NOMO-1 treated with dmso at 0.1 percent for 144 hours (cell line): Measurements from ENCODE around the gene HHLA2.

Experiments
- DNase-seq: peaks from one replicate; lab custom pipeline; 2025; ENCODE audit not compliant: unreplicated experiment; lab: John Stamatoyannopoulos, UW

Gene HHLA2

DNA sequence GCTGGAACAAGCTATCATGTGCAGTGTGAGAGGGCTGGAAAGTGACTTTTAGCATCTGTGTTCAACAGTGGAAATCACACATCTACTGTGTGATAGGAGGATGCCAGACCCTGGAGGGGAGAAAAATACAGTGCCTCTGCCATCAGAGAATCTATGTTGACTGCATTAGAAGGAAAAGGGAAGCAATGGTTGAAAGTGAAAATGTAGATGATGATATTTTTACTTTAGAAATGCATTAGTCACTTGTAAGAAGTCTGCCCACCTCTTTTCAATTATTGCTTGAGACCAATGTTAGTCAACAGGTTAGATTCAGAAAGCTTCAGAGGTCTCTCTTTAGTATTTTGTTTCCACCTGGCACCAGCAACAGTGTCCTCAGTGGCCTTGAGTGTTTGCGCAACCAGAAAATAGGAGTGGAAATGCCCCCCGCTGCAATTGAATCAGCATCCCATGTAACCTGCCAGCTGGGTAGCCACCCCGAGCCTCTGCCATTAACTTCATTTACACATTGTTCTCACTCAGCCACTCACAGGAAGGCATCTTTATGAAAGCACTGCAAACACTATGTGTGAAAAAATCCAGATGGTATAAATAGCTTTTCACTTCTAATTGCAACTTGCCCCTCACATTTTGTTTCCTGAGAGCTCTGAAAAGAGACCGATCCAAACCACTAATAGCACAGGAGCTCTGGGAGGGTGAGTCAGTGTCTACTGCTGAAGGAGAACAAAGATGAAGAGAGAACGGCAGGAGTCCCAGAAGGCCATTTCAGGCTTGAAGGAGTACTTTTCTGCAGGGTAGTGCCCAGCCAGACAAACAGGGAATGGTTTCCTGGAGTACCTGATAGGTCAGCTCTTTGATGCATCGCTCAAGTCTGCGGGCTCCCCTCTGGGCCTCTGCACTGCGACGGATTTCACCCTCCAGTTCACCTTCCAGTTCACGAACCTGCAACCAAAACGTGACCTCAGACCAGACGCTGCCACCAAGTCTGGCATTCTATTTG, 92.1 kb downstream of the HHLA2 start:
- DNase-seq = no peak

DNA sequence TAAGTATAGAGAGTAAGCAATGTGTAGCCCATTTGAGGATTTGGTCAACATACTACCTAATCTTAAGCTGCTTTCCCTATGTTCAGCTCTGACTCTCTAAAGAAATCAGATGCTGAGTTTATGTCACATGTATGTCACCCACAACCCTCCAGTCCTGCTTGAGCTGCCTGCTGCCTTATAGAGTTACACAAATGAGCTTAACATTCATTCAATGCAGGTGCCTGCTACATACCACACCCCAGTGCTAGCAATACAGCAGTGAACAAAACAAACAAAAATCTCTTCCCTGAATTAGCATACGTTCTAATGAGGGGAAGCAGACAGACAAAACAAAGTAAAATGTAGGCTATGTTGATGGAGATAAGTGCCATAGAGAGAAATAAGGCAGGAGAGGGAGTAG, 93.0 kb downstream of the HHLA2 start:
- DNase-seq = no peak

DNA sequence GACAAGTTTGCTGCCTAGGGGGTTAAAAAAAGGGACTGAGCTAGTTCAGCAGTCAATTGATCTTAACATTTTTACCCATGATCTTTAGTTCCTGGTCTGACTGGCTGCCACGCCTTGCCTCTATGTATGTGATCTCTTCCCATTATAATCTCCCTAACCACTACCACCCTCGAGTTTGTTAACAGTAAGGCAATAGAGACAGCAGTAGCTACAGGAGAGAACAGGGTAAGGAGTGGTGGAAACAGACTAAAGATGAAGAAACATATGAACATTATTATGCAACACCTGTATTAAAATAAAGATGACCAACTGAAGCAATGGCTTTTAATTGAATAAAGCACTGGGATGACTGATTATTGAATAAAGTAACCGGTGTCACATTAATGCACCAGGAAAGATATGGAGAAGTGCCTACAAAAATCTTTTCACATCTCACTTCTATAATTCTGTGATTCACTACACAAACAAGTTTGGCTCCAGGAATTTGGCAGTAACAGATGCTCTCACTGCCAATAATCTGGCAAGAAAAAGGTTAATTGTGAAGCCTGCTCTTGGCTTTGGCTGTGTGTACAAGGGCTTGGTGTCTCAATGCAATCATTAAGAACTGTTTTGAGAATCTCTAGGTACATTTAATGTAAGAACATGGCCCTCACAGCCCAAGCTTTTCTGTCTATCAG, 95.7 kb downstream of the HHLA2 start:
- no peak for DNase-seq

DNA sequence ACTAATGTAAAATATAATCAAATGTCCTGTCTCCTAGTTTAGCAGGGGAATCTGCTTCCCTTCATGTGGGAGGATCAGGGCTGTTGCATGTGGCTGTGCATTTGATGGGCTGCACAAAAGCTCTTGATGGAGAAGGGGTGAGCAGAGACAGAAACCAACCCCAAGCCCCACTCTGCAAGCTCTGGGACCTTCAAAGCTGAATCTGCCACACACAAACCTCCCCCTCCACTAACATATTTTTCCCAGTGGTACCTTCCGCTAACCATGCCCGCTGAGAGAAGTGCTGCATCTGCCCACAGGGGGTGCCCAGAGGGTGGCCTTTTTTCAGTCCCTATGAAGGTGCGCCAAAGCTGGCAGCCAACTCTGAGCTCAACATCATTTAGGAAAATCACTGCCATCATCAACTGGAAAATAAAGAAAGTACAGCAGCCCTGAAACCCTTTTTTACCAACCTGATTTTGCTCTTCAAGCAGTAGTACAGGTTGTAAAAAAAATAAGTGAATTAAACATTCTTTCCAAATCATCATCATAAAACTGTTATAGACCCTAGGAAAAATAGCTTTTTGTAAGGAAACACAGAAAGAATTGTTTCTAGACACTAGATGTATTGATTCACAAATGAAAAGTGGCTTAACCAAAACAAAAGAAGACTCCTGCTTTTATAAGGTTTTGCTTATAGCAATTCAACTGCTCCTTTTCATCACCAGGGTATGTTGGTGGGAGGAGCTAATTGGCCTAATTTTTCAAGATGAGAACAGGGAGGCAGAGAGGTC, 97.0 kb downstream of the HHLA2 start:
- DNase-seq = no peak

DNA sequence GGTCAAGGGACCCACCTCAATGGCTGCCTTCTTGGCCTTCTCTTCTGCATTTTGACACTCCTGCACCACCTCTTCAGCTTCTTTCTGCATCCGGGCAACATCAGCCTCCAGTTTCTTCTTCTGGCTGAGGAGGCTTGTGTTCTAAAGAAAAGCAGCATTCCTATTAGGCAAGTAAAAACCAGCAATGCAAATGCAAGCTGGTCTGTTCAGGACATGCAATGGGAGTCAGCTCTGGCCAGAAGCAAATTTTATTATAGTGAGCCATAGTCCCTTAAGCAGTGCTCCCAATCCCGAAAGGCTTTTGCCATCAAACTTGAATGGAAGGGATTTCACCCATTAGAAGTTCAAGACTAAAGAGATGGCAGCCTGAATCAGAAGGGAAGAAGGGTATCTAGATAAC, 97.7 kb downstream of the HHLA2 start:
- DNase-seq = no peak

DNA sequence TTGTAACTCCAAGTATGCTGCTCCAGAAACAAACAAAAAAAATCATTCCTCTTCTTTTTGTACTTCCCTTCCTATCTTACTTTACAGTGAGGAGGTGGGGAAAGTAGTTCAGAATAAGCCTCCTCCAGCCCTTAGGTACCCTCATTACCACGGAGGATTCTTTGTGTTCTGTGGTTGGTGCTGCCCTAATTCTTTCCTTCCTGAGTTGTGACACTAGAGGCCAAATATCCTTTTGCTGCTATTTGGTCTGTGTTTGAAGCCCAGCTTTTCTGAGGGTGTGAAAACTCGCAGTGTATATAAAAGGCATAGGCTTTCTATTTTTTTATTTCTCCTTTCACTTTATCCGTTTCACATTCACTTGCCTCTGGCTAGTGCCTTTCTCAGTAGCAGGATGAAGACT, 98.2 kb downstream of the HHLA2 start:
- DNase-seq = no peak

DNA sequence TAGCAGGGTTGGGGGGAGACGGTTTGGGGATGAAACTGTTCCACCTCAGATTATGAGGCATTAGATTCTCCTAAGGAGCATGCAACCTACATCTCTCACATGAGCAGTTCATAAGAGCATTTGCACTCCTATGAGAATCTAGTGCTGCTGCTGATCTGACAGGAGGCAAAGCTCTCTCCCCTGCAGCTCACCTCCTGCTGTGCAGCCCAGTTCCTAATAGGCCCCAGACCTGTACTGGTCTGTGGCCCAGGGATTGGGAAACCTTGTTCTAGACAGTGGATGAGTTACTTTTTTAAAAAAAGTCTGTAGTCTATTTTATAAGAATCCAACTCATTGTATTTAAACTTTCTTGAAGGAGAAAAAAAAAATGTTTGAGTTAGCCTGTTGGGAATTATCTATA, 100.0 kb downstream of the HHLA2 start:
- no peak for DNase-seq

DNA sequence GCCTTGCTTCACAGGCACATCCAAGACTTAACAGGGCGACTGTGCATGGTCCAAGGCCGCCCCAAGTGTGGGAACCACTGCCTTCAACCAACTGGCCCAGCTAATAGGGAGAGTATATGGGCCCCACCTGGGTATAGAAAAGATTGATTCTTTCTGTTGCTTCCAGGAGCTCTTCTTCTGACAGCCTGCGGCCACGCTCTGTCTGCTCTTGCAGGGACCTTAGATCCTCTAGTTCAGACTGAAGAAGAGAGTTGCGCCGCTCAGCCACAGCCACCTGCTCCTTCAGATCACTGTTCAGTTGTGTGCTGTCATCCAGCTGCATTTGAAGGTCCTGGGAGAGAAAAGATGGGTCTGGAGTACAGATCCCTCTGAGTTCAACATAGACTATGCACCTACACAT, 102.2 kb downstream of the HHLA2 start:
- no peak for DNase-seq

DNA sequence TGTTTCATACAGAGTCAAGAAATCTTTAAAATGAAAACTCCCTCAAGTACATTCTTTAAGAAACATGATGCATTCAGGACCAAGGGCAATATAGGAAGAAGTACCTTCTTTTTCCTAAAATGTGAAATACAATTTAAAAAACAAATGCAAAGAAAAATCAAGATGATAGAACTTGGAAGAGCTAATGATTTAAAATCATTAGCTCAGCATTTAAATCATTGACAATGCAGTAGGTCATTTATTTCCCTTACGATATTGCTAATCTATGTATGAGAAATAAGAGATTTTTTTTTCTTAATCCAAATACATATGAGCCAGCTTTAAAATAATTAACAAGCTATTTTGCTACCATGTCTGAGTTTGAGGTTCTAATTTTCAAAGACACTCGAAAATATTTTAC, 105.5 kb downstream of the HHLA2 start:
- no peak for DNase-seq

DNA sequence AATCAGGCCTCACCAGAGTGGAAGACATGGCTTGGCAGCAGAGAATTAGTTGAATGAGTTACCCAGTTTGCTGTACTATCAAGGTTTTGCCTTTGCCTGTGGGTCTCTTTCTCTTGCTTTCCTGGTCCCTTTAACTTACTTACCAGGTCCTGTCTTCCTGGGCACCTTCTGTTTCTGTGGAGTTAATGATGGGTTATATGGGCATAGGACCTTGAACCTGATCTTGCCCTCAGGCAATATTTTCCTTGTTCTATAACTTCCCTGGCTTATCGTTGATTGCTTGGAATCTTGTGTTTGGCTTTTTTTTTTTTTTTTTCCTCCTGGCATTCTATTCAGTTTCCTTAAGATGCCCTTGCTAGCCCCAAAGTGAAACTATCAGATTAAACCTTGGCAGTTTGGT, 106.8 kb downstream of the HHLA2 start:
- no peak for DNase-seq

DNA sequence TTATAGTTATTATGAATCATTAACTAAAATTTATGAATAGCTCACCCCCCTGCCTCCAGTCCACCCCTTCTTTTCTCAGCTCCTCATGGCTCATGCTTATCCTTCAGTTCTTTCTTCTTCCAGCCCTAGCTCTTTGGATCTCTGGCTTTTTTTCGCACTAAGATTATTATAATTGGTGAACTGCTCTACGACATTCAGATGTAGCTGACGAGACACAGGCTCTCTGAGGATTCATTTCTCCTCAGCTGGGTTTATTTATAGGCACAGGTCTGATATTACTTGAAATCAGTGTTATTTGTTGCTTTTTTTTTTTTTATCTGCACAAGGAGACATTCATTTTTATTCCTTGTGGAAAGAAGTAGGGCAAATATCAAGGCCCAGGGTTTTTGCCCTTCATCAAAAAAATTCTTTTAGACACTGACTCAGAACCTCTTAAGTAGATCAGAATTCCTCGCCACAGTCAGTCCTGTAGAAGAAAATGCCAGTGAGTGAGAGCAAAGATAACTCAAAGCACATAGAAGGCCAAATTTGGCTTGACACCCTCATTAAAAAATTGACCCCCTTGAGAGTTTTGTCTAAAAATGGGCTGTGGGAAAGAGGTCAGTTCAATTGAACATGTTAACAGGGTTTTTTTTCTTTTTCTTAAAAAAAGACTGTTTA, 107.5 kb downstream of the HHLA2 start:
- no peak for DNase-seq

DNA sequence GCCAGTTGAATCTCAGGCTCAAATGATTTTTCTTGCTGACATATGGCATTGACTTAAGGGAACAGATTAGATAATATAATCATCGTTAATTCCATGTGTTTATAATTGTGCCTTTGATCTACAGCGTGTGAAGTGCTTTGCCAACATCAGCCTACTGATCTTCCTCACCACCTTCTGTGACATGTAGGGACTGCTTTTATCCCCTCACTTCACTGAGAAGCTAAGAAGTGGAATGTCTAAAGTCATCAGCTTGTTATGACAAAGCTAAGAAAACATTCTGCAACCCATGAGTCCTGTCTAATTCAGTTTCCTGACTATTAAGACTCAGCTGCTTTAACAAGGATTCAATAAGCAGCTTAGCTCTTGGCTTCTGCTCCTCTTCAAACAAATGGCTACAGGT, 108.0 kb downstream of the HHLA2 start:
- no peak for DNase-seq

DNA sequence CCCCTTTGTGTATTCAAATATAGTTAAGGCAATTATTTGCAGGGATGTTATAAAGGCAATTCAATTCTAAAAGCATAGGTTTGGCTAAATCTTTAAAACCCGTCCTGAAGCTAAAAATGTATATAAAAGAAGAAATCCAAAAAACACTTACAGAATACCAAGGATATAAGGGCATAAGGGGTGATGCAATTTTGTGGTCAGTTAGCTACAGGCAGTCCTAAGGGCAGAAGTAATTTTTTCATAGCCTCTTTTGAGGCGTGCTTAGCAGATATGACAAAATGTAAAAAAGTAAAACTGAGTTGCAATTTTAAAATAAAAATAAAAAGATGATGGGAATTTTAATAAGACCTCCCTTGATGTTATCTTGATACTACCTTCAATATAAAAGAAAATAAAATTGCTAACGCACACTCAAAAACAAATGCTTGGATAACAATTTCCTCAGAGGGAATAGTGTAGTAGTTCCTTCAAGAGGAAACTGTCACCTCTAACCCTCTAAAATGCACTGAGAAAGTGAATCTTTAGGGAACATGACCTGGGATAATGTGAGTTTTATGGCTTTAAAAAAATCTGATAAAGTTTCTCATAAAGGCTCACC, 109.8 kb downstream of the HHLA2 start:
- DNase-seq = peak; percentile 81

DNA sequence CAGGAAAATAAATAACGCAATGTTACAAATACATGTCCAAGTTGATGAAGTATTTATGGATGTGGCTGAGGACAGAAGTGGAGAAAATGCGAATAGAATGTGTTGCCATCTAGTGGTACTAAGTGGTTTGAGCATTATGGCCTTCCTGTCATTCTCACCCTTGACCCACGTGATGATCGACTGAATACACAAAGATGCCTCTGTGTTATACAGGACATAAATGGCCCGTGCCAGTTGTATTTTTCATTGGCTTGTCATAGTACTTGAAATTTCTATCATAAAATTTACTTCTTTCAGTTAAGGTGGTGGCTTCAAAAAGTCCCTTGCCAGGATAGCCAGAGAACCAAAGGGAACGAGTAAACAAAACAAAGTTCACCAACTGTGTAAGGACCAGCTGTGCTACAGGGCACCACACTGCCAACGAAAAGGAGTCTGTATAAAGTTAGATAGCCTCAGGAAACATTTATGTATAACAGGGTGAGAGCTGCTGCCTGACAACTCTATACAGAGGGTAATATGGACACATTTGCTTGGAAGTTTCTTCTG, 110.4 kb downstream of the HHLA2 start:
- DNase-seq = peak; percentile 65

DNA sequence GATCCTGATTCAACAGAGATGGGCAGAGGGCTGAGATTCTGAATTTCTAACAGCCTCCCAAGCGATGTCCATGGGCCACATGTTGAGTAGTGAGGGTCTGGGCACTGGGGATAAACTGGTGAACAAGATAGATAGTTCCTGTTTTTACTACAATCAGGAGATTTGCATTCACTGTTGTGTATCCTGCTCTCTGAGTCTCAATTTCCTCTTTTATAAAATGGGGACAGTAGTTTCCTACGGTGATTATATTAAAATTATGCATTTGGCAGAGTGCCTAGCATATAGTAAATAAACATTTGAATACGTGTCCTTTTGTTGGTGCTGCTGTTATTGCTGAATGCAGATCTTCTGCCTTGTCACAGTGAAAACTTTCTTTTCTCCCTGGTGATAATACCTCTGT, 111.5 kb downstream of the HHLA2 start:
- DNase-seq = peak; percentile 23

DNA sequence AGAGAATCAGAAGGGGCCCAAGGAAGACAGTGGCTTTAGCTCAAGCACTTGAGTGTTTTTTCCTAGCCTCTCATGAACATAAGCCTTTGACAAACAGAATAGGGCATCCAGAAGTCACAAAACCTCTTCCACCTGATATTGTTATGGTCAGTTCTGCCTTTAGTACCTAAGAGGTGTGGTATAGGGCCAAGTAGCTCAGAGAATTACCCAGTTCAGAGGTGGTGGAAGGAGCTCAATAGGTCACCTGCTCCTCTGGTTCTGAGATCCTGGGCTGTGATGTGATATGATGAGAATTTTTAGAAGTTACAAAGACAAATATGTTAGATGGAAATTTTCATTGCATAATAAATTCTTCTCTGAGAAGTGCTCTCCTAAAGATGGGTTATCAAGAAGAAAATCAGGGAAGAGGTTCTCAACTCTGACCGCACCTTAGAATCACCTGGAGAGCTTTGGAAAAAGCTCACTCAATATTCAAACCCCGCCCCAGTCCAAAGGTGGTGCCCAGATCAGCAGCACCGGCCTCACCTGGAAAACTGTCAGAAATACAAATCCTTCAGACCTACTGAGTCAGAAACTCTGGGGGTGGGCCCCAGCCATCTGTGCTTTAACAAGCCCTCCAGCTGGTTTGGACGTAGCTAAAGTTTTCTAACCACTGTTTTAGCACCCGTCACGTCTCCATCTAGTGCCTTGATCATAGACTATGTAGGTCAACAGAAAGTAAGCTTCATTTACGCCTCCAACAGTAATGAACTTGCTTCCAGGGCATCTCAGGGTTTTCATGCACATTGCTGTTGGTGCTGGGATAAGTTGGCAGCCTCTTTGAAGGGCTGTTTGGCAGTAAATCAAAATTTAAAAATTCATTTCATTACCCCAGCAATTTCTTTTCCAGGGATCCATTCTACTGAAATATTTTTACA, 112.8 kb downstream of the HHLA2 start:
- DNase-seq = no peak

DNA sequence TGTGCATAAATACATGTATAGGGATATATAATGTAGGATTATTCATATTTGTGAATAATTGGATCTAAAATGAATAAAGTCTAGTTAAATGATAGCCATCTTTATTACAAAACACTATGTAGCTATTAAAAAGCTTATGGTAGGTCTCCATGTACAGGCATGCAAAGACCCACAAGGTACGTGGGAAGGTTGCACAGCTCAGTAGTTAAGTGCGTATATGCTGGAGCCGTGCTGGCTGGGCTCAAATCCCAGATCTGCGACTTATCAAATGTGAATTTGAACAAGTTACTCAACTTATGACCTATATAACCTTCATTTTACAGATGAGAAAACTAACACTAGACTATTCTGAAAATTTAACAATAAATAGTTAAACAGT, 113.4 kb downstream of the HHLA2 start:
- no peak for DNase-seq

DNA sequence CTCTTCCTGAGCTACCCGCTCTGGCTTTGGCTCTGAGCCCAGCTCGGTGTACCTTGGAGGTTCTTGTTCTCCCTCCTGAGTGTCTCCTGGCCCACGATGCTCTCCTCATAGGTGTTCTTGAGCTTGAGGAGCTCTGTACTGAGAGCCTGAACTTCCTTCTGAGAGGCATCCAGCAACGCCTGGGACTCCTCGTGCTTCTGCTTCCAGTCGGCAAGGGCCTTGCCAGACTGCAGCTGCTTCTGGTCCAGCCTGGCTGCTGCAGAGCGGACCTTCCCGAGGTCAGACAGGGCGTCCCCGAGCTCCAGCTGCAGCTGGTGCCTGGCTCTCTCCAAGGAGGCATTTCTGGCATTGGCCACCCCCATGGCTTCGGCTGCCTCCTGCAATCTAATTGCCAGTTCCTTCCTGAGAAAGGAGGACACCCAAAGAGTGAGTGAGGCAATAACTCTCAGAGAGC, 114.2 kb downstream of the HHLA2 start:
- DNase-seq = no peak

DNA sequence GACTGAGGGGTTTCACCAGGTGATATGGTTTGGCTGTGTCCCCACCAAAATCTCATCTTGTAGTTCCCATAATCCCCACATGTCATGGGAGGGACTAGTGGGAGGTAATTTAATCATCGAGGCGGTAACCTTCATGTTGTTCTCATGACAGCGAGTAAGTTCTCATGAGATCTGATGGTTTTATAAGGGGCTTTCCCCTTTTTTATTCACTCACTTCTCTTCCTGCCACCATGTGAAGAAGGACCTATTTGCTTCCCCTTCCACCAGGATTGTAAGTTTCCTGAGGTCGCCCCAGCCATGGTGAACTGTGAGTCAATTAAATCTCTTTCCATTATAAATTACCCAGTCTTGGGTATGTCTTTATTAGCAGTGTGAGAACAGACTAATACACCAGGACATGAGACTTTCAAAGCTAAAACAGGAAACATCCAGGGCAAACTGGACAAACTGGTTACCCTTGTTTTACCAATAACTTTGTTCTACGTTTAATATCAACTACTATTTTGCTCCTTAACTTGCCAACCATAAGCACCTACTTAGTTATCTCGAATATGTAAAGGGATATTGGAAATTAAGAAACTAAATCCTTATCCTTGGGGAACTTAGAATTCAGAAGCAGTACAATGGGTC, 115.9 kb downstream of the HHLA2 start:
- DNase-seq = no peak
